ENCODE data around the gene IFNA17.
"Not testable (repeated sequence)": the region's sequence is repeated elsewhere in the genome, so short reads cannot be mapped to it uniquely, and the experiment has no call there.

DNA sequence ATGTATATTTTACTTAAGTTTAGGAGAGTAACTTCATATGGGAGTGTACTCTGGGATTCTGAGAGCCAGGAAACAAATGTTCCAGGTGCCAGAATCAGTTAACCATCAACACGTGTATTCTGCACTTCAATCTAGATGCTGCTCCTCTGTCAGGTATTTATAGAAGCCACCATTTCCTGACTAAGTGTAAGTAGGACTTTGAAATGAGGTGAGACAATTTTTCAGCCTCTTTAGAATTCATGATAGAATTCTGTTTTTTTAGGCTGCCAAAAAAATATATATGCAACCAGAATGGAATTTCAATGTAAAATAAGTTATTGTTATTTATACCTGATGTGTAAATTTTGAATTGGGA lies 8.3 kb upstream of the IFNA17 start:
- TF ChIP-seq, protein P1, sequence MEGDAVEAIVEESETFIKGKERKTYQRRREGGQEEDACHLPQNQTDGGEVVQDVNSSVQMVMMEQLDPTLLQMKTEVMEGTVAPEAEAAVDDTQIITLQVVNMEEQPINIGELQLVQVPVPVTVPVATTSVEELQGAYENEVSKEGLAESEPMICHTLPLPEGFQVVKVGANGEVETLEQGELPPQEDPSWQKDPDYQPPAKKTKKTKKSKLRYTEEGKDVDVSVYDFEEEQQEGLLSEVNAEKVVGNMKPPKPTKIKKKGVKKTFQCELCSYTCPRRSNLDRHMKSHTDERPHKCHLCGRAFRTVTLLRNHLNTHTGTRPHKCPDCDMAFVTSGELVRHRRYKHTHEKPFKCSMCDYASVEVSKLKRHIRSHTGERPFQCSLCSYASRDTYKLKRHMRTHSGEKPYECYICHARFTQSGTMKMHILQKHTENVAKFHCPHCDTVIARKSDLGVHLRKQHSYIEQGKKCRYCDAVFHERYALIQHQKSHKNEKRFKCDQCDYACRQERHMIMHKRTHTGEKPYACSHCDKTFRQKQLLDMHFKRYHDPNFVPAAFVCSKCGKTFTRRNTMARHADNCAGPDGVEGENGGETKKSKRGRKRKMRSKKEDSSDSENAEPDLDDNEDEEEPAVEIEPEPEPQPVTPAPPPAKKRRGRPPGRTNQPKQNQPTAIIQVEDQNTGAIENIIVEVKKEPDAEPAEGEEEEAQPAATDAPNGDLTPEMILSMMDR (conservative IDR thresholded peaks at IDR 0.05; ENCODE audit: low read depth, low read length), result not testable (repeated sequence)
- TF ChIP-seq EZH2 (IDR thresholded peaks at IDR 0.05; ENCODE audit: low read length, unreplicated experiment), result not testable (repeated sequence)

Data from PC-3 (cell line).